GM13976 (cell line): ENCODE measurements around the gene CDC123.

Source experiments
- DNase-seq: peaks from one replicate; pipeline ENCODE4 v3.0.0; 2012; ENCODE audit warnings: low spot score
- in situ Hi-C: fragments of 300-500 bp; cut with MboI; formaldehyde crosslinking; loops from one replicate; pipeline ENCODE4 v1.12.0; 2022; ENCODE audit warnings: low sequenced_read_pairs, mixed read lengths, inconsistent platforms; ENCODE audit not compliant: unreplicated experiment
- TF ChIP-seq, protein P1 (sequence below): IDR thresholded peaks from 2 replicates; pipeline ENCODE4 v1.5.1; 2012; ENCODE audit warnings: borderline replicate concordance, mild to moderate bottlenecking; ENCODE audit not compliant: insufficient read depth; ENCODE audit errors: extremely low read depth, missing control alignments, control extremely low read depth

Gene CDC123

DNA sequence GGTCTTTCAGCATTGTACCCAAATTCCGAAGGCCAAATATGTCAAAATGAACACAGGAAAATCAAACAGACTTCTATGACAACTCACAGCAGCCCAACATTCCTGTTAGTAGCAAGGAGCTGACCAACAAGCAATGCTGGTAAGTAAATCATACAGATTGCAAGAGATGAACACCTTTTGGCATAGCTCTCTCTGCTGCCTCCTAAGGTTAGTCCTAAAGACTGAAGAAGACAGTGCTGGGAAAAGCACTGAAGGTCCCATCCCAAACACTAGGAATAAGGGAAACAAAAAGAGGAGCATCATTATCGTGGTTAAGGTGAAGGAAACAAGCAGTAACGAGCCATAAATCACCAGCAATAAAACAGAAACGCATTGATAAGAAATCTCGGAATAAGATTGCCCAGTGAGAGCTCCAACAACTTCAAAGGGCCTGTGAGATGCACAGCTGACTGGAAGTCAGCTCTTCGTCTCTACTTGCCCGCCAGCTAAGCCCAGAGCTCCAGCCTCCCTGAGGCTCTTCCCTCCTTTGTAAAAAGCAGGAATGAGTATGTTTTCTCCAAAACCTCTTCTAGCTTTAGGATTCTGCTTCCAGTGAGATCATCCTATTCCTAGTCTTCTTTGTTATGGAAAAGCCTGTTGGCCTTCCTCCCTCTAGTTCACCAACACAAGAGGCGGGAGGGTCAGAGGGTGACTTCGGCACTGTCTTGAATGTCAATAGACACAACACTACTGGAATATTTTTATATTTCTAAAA lies 15.6 kb upstream of the CDC123 start:
- TF ChIP-seq, protein P1, sequence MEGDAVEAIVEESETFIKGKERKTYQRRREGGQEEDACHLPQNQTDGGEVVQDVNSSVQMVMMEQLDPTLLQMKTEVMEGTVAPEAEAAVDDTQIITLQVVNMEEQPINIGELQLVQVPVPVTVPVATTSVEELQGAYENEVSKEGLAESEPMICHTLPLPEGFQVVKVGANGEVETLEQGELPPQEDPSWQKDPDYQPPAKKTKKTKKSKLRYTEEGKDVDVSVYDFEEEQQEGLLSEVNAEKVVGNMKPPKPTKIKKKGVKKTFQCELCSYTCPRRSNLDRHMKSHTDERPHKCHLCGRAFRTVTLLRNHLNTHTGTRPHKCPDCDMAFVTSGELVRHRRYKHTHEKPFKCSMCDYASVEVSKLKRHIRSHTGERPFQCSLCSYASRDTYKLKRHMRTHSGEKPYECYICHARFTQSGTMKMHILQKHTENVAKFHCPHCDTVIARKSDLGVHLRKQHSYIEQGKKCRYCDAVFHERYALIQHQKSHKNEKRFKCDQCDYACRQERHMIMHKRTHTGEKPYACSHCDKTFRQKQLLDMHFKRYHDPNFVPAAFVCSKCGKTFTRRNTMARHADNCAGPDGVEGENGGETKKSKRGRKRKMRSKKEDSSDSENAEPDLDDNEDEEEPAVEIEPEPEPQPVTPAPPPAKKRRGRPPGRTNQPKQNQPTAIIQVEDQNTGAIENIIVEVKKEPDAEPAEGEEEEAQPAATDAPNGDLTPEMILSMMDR = no peak
- in situ Hi-C loops = no loop called here
- no peak for DNase-seq

DNA sequence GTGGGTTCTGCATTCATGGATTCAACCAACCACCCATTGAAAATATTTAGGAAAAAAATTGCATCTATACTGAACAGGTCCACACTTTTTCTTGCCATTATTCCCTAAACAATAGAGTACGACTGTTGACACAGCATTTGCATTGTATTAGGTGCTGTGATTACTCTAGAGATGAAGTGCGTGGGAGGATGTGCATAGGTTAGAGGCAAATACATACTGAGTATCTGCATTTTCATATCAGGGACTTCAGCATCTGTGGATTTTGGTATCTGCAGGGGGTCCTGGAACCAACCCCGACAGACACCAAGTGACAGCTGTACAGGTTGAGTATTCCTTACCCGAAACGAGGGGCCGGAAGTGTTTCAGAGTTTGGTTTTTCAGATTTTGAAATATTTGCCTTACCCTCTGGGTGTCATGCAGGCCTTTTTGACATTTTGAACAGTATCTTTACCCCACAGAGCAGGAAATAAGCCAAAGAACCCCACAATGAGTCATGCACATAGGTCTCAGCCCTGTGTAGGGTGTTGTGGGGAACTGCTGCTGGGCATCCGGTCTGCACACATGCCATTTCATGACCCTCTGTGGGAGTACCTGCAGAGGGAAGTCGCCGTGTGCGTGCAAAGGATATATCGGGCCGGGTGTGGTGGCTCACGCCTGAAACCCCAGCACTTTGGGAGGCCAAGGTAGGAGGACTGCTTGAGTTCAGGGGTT lies 14.8 kb upstream of the CDC123 start:
- in situ Hi-C loops = no loop called here
- DNase-seq = peak; percentile 53
- TF ChIP-seq, protein P1 = no peak

DNA sequence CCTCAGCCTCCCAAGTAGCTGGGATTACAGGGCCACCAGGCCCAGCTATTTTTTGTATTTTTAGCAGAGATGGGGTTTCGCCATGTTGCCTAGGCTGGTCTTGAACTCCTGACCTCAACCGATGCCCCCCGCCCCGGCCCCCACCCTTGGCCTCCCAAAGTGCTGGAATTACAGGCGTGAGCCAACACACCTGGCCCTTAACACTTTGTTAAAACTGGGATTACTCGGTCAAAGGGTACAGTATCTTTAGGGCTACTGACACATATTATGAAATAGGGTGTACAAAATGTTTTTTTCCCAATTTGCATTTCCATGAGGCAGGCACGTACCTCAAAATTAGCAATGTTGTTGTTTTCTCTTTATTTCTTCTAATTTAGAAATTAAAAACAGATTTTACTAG lies 11.8 kb upstream of the CDC123 start:
- no peak for DNase-seq
- TF ChIP-seq, protein P1 = no peak
- in situ Hi-C loops = no loop called here

DNA sequence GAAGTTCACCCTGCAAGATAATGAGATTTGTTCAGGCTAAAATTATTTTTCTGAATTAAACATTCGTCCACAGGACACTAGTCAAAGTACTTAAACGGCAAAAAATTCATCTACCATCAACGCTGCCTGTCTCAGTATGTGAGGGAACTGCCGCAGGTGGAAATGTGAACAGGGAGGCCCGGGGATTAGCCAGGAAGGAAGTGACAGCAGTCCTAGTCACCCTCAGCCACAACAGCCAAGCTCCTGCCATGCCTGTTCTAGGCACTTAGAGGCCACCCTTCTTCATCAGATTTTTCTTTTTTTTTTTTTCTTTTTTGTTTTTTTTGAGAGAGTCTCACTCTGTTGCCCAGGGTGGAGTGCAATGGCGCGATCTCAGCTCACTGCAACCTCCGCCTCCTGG lies 9.7 kb upstream of the CDC123 start:
- no peak for DNase-seq
- TF ChIP-seq, protein P1 = no peak
- in situ Hi-C loops = no loop called here

DNA sequence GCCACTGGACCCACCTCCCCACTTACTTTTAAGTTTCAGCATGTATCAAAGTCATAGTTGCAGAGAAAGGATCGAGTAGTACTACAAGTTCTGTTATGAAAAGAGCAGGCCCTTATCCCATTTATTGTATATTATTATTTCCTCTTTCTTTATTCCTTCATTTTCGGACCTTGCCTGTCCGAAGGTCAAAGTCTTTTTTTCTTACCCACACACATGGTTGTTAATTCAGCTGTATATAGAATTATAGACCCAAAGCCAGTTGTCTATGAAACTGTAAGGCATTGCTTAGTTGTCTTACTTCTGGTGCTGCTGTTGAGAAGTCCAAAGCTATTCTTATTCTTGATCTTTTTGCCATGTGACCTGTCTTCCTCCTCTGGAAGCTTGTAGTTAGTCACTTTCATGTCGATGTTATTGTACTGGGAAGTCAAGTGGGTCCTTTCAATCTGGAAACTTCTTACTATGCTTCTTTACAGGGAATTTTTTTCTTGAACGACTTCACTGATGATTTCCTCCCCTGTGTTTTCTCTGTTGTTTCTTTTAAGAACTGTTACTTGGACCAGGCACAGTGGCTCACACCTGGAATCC lies 8.6 kb upstream of the CDC123 start:
- DNase-seq = no peak
- TF ChIP-seq, protein P1 = no peak
- in situ Hi-C loops = no loop called here

DNA sequence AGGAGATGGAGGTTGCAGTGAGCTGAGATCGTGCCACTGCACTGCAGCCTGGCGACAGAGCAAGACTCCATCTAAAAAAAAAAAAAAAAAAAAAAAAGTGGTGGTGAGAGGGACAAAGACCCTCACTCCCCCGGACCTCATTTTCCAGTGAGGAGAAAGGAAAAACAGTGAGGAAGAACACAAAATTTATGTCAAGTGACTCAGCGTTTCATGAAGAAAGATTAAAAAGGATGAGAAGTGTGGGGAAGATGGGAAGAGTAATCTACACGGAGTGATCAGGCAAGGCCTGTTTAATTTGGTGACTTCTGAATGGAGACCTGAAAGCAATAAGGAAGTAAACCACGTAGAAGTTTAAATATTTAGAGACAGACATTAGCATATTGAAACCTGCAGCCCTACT lies 7.3 kb upstream of the CDC123 start:
- TF ChIP-seq, protein P1 = no peak
- in situ Hi-C loops = no loop called here
- DNase-seq = no peak
